Coronary artery (tissue), 2 donors: ENCODE measurements around the gene PHLPP1.

Source experiments
- DNase-seq: peaks from one replicate; pipeline ENCODE4 v3.0.0-alpha.2; 2017; ENCODE audit warnings: low spot score
- H3K27ac ChIP-seq, 2 donors: fragments of 200-600 bp; sonication (generic); one replicate each; pipeline ENCODE4 v1.5.1; 2016 to 2019
- H3K4me3 ChIP-seq: fragments of 200-600 bp; sonication (generic); 2 replicates; pipeline ENCODE4 v1.5.1; 2016; ENCODE audit warnings: mild to moderate bottlenecking, moderate library complexity
- CTCF ChIP-seq: fragments of 200-600 bp; sonication (generic); IDR thresholded peaks from one replicate; pipeline ENCODE4 v1.5.1; 2019; ENCODE audit warnings: antibody characterized with exemption

The PHLPP1 gene

DNA sequence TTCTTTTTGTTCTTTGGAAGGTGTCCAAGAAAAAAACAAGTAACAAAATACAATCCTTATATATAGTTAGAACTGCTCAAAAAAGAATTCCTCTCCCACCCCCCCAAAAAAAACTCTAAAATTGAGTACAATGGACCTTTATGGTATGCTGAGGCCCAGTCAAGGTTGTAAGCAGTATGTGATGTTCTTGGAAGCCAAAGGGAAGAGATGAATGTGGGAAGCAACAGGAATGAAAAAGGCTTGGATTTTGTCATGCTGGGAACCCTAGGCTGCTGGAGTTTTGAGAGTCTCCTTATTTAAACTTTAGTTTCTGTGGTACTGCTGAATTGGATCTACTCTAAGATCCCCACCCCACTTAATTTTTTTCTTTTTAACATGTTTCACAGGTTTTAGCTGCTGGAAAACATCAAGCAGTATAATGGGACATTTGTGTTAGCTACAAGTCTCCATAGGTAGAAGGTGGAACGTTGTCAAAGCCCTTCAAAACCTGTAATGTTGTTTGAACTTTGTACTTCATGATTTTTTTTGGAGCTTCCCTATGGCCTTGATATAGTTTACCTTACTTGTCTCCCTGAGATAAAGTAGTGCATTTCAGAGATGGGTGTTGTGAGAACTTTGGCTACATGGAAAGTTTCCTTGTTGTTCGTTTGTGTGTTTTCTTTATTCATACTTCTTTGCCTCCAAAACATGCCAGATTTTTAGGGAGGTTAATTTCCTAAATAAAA, 57.7 kb downstream of the PHLPP1 start:
- no peak overlapping the region for H3K27ac ChIP-seq
- no peak overlapping the region for H3K4me3 ChIP-seq
- no peak for DNase-seq
- TF ChIP-seq CTCF = no peak

DNA sequence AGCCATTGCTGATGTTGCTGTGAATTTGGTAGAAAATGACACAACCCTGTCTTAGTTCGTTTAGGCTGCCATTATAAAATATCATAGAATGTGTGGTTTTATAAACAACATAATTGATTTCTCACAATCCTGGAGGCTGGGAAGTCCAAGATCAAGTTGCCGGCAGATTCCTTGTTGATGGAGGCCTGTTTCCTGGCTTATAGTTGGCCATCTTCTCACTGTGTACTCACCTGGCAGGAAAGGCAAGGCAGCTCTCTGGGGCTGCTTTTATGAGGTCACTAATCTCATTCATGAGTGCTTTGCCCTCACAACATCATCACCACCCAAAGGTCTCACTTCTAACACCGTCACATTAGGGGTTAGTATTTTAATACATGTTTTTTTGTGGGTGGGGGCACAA, 58.4 kb downstream of the PHLPP1 start:
- TF ChIP-seq CTCF = no peak
- no peak for DNase-seq
- Histone ChIP-seq H3K4me3 (no peak overlapping the region), H3K27ac (no peak overlapping the region)

DNA sequence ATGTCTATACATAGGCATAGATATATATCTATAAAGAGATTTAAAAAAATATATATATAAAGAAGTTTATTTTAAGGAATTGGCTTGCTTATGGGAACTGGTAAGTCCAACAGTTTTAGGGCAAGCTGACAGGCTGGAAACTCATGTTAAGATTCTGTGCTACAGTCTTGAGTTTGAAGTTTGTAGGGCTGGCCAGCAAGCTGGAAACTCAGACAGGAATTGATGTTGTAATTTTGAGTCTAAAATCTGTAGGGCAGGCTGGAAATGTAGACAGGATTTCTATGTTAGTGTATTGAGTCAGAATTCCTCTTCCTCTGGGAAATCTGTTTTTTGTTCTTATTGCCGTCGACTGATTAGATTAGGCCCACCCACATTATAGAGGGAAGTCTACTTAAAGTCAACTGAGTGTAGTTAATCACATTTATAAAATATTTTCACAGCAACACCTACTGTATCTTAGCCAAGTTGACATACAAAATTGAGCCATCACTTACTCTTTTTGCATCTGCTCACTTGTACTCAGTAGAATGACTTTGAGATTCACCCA, 60.8 kb downstream of the PHLPP1 start:
- no peak overlapping the region for H3K4me3 ChIP-seq
- no peak overlapping the region for H3K27ac ChIP-seq
- DNase-seq = no peak
- TF ChIP-seq CTCF = no peak

DNA sequence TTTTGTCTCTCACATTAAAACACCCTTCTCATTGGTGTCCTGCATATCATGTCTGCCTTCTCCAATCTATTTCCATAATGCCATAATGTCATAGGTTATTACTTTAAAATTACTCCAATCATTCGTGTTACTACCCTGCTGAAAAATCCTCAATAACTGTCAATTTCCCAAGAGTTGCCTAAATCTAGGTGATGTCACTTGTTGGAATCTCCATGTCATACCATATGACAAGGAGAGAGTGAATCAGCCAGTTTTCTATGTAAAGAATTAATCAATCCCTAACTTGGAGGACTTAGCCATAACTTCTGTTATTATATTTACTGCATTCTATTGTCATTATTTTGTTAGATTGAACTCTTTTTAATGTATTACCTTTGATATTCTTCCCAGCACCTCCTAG, 62.5 kb downstream of the PHLPP1 start:
- H3K4me3 ChIP-seq = no peak overlapping the region
- DNase-seq = no peak
- no peak for TF ChIP-seq CTCF
- no peak overlapping the region for H3K27ac ChIP-seq

- H3K27ac ChIP-seq = no peak overlapping the region
- TF ChIP-seq CTCF = no peak
- H3K4me3 ChIP-seq = no peak overlapping the region
- no peak for DNase-seq
Measured at GRCh38 chr18:62778976-62779869, 63.9 kb downstream of the PHLPP1 start.

DNA sequence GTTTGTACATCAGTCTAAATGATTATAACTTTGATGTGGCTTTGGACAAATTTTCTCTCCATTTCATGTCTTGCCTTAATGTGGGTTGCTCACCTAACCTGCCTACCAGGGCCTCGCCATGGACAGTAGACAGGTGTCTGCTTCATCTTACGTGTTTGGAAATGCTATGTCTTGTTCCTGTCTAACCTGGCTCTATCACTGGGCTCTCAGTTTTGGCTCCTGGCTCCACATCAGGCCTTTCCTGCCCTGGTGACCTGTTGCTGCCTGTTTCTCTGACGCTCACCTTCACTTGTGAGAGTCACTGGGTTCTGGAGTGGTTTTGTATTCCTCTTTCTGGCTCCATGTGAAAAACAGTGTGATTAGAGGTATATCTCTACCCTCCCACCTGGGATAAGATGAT, 65.9 kb downstream of the PHLPP1 start:
- H3K4me3 ChIP-seq = no peak overlapping the region
- H3K27ac ChIP-seq = no peak overlapping the region
- no peak for DNase-seq
- no peak for TF ChIP-seq CTCF
